Fibroblast of the conjunctiva (primary cell): ENCODE results near the gene C19orf25.
"Not testable (repeated sequence)": the region's sequence is repeated elsewhere in the genome, so short reads cannot be mapped to it uniquely, and the experiment has no call there.

ENCODE experiments used
- DNase-seq: peaks from one replicate; pipeline ENCODE4 v3.0.0-alpha.2; 2010; ENCODE audit warnings: low read depth

The C19orf25 gene

DNA sequence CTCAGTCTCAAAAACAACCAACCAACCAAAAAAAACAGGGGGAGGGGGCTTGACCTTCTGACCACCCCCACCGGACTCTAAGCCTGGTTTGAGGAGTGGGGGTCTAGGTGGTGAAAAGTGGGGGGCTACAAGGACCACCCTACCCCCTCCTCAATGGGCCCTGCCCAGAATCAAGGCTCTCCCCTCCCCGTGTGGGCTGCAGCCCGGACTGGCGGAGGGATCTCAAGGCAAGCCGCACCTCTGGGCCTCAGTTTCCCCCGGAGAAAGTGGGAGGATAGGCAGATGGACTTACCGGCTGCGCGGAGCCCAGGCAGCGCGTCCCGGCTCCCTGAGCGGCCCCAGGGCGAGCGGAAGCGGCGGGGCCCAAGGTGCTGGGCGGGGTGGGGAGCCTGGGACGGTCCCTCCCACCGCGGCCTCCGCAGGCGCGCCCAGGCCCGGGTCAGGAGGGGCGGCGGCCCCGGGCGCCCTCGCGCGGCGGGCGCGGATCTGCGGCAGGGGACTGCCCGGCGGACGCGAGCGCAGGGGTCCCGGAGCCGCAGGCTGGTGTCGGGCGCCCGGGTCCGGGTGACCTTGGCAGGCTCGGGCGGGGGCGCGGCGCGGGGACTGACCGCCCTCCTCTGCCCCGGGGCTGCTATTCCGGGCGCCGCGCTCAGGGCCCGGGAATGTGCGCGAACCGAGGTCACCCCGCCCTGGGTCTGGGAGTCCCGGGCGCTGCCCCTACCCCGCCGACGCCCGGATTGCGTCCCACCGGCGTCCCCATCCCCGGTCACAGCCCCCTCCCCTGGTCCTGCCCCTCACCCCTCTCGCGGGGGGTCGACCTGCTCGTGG, 33.9 kb upstream of the C19orf25 start, which contains the start of gene ADAMTSL5:
Gene ADAMTSL5, minus strand, starts transcription at position 349 of the 828 bp plus-strand sequence. CDS start 2,076 bp downstream, outside the sequence.
- DNase-seq: peak; percentile 13

DNA sequence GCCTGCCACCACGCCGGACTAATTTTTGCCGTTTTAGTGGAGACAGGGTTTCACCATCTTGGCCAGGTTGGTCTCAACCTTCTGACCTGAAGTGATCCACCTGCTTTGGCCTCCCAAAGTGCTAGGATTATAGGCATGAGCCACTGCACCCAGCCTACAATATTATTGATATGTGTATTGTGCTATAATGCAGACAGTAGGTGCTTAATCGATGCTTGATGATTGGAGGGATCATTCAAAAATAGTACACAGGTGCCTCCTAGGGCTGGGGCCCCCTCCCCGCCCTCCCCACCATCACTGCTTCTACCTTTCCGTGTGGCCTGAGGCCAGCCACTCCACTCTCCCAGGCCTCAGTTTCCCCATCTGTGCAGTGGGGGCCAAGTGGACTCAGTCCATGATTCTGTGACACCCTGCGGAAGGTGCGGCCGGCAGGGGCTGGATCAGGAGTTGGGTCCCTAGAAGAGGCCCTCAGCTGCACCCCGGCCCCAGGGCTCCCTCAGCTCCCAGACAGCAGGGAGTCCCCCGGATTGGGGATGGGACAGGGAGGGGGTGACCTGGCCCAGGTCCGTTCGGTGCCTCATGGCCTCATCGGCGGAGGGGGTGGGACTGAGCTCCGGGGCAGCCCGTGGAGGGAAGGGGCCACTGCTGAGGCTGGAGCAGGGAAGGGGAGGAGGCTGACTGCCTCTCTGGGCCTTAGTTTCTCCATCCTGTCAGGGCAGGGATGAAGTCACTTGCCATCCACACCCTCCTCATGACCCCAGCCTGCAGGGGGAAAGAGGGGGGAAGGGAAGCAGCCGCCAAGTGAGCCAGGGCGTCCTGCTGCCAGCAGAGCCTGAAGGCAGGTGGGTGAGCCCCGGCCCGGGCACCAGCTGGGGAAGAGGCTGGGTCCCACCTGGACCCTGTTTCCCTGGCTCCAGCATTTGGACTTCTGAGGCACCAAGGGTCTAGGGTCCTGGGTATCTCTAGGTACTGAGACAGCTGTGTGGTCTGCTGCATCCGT, 32.6 kb upstream of the C19orf25 start:
- DNase-seq: no peak

DNA sequence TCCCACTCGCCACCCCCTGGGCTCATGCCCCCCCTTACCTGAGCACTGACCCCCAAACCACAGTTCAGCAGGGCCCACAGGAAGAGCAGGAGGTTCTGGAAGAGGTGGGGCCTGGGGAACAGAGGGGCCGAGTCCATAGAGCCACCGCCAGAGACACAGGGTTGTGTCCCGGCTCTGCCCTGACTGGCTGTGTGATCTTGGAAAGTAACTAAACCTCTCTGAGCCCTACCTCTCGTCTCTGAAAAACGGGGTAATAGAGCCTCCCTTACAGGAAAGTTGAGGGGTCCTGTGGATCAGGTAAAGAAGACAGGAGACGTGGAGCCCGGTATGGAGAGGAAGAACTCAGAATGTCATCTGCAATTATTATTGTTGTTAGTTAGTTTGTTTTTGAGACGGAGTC, 31.8 kb upstream of the C19orf25 start:
- no peak for DNase-seq

DNA sequence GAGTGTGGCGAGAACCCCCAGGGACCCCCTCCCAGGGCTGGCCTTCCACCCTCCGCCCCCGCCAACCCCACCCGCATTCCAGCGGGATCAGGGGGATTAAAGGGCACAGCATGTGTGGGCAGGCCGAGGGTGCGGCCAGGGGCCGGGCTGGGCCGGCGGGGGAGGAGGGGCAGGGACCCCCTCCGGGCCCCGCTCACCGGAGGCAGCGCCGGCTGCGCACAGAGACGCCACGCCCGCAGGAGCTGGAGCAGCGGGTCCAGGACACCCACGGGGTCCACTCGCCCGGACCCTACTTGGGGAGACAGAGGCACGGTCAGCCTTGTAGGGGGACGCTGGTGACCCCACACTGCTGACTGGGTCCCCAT, 31.4 kb upstream of the C19orf25 start:
- no peak for DNase-seq

DNA sequence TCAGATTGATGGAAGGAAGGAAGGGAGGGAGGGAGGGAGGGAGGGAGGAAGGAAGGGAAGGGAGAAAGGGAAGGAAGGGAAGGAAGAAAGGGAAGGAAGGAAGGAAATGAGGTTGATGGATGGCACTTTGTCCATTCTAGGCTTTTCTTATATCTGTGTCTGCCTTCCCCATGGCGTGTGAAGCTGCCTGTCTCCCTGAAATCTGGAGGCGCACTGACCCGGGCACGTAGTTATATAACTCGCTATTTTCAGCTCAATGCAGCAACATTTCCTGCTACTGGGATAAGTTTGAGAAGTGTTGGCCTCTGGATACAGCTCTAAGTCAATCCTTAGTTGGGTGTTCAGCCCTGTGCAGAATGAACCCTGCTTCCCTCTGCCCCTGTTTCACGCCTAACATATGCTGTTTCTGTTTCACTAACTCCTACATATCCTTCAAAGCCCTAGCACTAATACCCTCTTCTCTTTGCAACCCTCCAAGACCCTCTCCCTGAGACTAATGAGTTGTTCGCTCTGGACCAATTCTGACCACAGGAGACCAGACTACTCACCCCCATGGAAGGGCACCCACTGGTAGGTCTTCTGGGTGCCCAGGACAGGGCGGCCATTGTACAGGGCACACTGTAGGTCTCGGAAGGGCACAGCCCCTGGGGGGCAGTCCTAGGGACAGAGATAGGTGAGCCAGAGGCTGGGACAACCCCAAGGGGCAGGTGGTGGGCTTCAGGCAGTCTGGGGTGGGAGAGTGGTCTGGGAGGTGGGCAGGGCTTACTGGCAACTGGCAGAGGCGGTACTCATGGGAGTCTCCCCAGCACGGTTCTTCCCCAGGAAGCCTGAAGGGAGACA, 30.8 kb upstream of the C19orf25 start:
- no peak for DNase-seq

DNA sequence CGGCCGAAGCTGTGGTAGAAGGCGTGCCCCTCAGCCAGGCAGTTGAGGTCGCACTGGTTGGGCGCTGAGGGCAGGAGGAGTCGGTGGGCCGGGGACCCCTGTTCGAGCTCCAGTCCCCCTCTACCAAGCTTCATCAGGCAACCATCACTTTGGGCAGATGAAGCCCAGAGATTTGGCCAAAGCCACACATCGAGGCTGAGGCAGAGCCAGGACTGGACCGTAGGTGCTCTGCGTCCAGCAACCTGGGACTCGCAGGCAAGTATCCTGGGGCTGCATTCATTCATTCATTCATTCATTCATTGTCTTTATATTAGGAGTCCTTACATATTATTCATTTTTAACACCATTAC, 29.5 kb upstream of the C19orf25 start:
- DNase-seq: no peak

DNA sequence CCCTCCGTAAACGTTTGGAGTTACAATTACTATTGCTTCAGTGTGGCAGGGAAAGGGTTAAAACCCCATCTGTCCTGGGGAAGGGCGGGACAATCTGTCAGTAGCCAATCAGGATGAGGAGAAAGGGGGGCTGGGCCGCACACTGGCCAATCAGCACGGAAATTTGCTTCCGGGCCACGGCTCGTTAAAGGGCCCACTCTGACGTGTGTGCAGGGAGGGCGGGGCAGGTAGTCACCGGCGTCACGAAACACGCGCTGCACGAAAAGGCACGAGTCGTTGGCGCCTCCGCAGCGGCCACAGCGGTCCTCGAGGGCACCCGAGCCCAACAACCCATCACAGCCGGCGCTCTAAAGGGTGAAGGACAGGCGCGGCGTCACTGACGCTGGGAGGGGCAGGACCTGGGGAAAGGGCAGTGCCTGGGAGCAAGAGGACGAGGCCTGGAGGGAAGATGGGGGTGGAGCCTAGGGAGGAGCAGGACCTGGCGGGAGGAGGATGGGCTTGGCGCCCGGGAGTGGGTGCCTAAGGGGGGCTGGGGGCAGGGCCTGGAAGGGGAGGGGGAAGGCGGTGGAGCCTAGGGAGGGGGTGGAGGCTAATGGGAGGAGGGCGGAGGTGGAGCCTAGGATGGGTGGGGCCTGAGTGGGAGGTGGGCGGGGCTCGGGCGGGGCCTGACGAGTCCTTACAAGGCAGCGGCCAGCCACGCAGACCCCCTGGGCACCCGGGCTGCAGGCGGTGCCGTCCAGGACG, 28.9 kb upstream of the C19orf25 start:
- DNase-seq: peak; percentile 91

DNA sequence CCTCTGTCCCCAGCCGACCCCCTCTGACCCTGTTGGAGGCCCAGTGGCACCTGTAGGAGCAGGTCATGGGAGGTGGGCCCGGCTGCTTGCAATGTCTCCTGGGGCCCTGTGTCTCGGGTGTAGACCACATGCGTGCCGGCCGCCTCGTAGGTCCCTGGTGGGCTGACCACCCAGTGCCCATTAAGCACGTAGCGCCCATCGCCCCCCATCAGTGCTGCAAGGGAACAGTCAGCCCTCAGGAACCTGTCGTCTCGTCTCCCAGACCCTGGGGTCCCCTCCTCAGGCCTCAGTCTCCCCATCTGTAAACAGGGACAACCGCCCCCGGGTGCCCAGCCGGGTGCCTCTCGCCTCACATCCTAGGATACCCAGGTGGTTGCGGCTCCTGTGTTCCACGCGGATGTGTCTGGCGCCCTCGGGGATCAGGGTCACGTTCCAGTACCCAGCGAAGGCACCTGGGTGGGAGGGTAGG, 28.2 kb upstream of the C19orf25 start:
- no peak for DNase-seq

DNA sequence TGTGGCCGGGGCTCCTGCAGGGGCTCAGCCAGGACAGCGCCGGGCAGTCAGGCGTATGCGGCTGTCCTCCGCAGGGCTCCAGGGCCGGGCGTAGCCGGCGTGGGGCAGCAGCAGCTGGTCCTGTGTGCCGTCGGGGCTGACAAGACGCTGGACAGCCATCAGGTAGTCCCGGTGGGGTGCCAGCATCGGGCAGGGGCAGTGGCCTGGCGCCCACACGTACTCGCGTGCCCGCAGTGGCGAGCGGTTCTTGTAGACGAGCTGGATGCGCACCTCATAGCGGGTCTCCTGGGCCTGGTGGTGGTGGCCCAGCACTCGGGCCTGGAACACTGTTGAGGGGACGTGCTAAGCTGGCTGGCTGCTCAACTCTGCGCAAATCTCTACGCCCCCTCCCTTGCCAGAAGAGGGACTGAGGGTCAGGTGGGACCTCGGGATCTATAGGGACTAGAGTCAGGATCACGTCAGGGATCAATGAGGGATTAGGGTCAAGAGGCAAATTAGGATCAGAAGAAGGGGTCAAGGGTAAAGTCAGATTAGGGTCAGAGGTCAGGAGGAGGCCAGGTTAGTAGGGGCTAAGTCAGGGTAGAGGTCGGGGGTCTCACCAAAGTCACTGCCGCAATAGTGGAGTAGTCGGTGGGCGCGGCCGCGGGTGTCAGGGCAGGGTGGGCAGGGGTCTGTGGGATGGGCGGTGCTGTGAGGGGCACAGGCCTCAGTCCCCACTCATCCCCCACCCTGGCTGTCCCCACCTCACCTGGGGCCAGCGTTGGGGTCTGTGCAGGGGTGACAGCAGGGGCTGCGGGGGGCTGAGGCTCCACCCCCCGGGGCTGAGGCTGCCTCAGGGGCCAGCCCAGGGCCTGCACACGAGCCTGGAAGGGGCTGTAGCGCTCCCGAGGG, 27.2 kb upstream of the C19orf25 start:
- DNase-seq: no peak

DNA sequence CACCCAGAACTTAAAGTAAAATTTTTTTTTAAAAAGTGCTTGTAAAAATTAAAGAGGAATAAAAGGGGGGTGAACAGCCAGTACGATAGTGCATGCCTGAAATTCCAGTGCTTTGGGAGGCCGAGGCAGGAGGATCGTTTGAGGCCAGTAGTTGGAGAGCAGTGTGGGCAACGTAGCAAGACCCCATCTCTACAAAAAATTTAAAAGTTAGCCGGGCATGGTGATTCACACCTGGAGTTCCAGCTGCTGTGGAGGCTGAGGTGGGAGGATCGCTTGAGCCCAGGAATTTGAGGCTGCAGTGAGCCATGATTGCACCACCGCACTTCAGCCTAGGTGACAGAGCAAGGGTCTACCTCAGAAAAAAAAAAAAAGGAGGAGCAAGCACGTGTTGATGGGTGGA, 26.0 kb upstream of the C19orf25 start:
- no peak for DNase-seq

DNA sequence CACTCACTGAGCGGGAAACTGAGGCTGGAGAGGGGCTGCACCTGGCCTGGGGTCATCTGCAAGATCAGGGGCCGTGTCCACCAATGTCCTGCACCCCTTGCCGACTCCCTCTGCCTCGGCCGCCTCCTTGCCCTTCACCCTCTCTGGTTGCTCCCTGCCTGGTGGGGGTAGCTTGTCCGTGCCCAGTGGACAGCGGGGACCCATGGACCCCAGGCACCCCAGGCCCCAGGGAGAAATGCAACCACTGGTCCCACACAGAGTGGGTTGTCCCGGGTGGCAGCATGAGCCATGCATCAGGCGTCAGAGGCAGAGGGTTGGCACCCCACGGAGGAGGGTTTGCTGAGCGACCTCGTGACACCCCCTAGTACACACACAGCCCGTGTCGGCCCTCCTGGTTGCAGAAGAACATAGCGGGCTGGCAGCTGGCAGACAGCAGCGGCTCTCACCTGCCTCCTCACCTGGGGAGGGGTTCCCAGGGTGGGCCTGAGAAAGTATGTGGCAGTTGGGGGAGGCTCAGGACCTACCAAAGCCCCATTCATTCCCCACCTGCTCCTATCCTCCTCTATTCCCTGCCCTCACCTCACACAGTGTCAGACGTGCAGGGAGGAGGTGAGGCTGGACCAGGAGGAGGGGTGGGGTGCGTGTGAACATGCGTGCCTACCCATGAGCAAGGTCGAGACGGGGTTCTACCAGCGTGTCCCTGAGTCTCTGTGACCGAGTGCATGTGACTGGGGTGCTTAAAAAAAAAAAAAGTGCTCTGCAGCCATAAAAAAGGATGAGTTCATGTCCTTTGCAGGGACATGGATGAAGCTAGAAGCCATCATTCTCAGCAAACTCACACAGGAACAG, 25.1 kb upstream of the C19orf25 start:
- DNase-seq: no peak

DNA sequence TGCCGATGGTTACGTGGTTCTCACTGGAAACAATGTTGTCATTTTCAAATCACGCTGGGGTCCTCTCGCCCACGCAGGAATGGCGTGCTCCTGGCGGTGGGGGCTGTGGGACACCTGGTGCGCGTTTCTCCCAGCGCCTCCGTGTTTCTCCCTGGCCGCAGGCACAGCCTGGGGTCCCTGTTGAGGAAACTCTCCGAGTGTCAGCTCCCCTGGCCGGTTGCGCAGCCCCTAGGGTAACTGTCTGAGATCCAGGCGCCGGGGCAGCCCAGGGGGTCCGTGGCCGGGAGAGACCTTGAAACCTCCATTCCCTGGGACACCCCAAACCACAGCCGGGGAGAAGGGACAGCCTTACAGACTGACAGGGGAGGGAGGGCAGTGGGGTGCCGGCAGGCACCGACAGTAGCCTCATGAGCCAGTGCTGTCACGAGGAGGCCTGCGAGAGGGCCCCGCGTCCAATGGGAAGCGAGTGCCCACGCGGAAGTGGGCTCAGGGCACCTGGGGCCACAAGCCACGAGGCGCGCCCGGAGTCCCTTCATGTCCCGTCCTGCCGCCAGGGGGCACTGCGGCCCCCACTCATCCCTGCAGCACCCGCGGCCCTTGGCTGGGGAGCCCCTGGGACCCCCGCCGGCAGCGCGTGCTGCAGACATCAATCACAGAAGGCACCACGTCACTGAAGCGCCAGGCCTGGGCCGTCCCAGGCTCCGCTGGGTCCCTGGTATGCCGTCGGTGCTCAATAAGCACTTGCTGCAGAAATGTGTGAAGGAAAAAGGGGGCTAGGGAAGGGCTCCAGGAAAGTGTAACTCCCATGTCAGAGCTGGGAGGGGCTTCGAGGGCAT, 24.3 kb upstream of the C19orf25 start:
- DNase-seq: no peak

DNA sequence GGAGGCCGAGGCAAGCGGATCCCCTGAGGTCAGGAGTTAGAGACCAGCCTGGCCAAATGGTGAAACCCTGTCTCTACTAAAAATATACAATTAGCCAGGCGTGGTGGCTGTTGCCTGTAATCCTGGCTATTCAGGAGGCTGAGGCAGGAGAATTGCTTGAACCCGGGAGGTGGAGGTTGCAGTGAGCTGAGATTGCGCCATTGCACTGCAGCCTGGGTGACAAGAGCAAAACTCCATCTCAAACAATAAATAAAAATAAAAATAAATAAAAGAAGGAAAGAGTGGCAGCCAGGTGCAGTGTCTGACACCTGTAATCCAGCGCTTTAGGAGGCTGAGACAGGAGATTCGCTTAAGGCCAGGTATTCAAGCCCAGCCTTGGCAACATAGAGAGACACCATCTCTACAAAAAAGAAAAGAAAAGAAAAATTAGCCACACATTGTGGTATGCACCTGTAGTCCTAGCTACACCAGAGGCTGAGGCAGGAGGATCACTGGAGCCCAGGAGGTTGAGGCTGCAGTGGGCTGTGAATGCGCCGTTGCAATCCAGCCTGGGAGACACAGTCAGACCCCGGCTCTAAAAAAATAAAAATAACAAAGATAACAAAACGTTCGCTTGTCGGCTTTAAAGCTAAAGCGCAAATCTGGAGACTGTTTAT, 23.5 kb upstream of the C19orf25 start:
- no peak for DNase-seq

DNA sequence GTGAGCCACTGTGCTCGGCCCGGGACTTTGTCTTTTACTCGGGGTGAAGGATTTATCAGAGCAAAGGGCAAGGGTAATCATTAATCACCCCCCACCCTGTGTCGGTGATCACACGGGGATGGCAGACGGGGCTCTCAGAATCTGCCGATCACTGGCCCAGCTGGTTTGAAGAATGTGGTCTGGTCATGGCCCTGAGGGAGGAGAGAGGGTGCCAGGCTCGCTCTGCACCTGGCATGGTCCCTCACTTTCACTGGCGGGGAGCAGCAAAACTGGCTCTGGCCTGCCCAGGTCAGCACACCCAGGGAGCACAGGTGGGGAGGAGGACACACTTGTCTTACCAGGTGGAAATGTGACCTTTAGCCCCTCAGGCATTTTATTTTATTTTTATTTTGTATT, 22.2 kb upstream of the C19orf25 start:
- no peak for DNase-seq

DNA sequence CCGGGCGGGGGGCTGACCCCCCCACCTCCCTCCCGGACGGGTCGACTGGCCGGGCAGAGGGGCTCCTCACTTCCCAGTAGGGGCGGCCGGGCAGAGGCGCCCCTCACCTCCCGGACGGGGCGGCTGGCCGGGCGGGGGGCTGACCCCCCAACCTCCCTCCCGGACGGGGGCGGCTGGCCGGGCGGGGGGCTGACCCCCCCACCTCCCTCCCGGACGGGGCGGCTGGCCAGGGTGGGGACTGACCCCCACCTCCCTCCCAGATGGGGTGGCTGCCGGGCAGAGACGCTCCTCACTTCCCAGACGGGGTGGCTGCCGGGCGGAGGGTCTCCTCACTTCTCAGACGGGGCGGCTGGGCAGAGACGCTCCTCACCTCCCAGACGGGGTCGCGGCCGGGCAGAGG, 20.2 kb upstream of the C19orf25 start:
- not testable (repeated sequence) for DNase-seq

DNA sequence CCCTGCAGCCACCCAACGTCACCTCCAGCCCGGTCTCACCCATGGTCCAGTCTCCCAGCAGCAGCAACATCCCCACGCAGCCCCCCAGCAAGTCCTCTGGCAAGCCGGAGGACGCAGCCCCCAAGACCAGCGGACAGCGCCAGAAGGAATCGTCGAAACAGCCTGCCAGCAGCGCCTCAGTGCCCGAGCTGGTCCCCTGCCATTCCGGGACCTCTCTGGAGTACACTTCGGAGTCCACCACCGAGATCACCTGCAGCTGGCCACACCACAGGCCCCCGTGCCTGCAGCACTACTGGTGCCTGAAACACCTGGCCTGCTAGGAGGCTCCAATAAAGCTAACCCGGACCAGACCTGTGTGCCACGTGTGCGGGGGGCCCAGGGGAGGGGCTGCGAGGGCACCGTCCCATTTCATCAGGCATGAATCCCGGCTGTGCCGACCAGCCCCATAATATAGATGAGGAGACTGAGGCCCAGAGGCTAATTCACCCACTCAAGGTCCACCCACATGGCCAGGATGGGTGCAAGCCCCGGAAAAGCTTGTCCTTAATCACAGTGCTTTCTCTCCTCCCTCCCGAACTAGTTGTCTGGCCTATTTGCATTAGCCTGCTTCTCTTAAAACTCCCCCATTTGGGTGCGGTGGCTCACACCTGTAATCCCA, 18.7 kb upstream of the C19orf25 start:
- no peak for DNase-seq
